Activated naive CD4-positive, alpha-beta T cell (primary cell): ENCODE measurements around the gene TFEB.
A peak's percentile ranks its signal among the peaks of the same experiment; 100 is the strongest.

ENCODE experiments used
- DNase-seq, 4 experiments: peaks; one replicate each; lab custom pipeline; 2025; lab: John Stamatoyannopoulos, UW

The TFEB gene

DNA sequence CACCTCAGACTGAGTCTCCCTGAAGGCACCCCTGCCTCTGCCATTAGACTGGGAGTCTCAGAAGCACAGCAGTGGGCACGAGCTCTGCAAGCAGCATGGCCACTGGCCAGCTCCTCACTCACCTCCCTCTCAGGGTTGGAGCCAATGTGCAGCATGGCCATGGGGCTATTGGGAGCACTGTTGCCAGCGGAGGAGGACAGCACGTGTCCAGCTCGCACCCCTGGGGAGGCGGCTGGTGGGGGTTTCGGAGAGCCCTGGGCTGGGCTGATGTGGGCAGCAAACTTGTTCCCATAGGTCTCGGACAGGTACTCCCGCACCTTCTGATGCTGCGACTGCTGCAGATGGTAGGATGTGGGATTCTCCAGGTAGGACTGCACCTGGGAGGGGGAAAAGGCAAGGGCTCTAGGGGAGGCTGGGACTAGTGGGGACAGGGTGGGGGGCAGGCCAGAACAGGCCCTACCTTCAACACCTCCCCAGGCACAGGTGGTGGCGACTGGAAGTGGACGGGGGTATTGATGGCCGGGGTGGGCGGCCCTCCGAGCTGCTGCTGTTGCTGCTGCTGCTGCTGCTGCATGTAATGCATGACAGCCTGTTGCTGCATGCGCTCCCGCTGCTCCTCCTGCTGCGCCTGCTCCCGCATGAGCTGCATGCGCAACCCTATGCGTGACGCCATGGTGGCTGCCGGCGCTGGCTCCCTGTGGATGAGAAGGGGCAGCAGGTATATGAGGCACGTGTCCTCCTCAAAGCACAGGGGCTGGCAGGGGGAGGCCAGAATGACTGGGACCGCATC lies 44.7 kb downstream of the TFEB start:
- DNase-seq = no peak

- DNase-seq = no peak
Measured at GRCh38 chr6:41689171-41690008, 46.0 kb downstream of the TFEB start.

DNA sequence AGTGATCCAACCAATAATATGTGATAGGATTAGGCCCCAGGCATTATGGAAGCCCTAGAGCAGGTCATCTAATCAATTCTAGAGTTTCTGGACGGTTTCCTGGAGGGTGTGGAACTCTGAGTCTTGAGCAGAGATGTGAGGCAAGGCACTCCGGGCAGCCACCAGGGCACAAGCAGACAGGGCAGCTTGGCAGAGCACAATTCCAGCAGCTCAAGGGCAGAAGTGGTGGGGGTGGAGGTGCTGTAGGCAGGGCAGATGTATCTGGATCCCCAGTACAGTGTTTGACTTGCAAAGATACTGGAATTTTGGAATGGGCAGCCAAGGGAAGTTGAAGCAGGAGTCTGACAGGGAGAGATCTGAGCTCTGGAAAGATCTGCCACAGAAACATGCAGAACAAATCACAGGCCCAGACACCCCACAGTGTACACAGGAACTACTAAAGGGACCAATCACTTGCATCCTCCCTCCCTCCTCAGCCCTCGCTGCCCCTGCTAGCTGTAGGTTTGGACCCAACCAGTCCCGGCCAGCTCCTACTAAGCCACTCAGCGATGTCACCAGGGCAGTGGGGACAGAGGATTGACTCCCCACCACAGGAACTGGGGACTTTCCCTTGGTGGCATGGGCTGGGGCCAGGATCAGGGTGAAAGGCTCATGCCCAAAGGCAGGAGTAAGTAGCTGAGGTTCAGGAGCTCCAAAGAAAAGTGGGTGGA lies 47.0 kb downstream of the TFEB start:
- DNase-seq = no peak

DNA sequence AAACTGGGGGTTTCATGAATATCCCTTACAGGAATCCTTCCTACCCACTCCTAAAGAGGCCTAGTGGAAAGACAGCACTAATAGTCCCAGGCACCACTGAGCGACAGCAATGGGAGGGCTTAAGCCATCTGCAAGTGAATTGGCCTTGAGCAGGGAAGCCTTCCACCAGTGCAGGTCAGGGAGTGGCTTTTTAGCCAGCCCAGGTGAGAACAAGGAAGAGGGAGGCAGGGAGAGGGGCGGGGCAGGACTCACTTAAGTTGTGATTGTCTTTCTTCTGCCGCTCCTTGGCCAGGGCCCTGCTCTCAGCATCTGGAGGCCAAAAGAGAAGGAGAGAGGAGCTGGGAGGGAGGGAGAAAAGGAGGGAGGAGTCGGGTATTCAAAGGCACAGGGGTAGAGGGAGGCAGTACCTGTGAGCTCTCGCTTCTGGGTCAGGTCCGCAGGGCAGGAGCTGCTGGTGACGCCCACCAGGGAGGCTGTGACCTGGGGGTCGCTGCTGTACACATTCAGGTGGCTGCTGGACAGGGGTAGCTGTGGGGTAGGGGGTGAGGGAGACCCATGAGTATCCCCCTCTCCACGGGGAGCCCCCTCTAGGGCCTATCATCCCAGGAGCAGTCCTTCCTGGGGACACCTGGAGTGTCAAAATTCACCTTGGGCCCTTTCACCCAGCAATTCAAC lies 47.8 kb downstream of the TFEB start:
- DNase-seq = no peak

DNA sequence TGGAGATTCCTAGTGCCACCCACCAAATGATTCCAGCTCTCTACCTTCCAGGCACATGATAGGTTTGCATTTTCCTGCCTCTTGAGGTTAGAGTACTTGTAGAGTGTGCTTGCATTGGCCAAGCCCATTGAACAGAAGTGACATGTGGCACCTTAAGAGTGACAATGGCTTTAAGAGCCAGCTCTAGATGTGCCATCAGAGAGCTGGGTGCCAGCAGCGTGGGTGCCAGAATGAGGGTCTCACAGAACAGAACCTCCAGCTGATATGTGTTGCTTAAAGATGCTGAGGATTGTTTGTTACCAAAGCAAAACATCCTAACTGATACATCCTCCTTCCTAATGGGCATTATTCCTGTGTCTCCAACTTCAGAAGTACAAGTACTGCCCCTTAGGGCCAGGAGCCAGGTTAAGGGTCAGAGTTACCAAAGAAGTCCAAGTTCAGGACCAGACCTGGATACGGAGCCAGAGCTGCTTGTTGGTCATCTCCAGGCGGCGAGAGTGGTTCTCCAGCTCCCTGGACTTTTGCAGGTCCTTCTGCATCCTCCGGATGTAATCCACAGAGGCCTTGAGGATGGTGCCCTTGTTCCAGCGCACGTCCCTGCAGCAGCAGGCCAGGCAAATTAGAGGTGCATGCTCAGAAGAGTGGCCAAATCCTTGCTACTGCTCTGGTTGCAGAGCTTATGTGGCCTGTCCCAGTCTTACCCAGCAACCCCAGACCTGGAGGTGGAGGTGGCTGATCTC lies 49.6 kb downstream of the TFEB start:
- DNase-seq = no peak

- DNase-seq = no peak
Measured at GRCh38 chr6:41684311-41685180, 50.9 kb downstream of the TFEB start.

DNA sequence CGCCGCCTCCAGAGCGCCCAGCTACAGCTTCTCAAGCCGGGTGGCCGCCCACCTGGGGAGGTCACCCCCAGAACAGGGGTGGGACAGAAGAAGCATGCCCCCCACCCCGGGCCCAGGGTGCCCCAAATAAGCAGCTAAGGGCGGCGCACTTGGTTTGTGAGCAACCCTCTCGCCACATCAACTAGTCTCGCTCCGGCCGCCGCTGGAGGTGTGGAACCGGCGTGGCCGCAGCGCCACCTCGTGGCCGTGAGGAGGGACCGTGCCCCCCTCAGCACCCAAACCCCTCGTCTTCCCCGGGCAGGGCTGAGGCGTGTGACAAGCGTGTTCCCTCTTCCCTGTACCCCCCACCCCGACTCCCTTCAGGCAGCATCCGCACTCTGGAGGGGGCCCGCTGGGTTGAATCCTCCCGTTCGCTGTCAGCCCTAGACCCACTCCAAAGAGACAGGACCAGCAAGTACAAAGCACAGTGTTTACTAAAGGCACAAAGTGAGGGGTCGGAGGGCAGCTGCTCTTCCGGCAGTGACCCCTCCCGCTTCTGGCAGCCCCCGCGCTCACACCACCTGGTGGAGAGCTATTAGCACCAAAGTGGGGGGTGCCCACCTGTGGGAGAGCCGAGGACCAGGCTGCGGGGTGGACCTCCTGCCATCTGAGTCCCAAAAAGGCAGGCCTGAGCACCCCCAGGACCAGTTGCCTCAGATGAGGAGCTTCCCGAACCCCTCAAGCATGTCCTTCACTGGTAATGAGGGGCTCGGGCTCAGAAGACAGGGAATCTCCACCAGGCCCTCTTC lies 51.7 kb downstream of the TFEB start:
- DNase-seq = peak; percentile 49 to 75 (median 70)

DNA sequence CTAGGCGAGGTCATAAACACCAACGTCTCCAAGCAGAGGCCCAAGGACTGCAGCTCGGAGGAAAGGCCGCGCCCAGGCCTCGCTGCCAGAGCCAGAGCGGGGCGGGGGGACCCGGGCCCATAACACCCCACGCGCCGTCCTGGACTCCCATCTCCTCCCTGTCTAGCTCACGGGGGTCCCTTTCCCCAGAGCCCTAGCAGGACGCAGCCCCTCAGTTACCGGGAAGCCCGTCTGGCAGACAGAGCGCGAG lies 52.2 kb downstream of the TFEB start:
- no peak for DNase-seq

GRCh38 chr6:41682497-41683272 lies 52.7 kb downstream of the TFEB start:
- peak in 1 of 4 experiments; percentile 13 for DNase-seq

GRCh38 chr6:41682056-41682477 lies 53.3 kb downstream of the TFEB start:
- peak; percentile 11 to 61 (median 37) for DNase-seq

GRCh38 chr6:41680182-41680965 lies 55.0 kb downstream of the TFEB start:
- DNase-seq = no peak

- no peak for DNase-seq
Measured at GRCh38 chr6:41679696-41680095, 55.7 kb downstream of the TFEB start.

DNA sequence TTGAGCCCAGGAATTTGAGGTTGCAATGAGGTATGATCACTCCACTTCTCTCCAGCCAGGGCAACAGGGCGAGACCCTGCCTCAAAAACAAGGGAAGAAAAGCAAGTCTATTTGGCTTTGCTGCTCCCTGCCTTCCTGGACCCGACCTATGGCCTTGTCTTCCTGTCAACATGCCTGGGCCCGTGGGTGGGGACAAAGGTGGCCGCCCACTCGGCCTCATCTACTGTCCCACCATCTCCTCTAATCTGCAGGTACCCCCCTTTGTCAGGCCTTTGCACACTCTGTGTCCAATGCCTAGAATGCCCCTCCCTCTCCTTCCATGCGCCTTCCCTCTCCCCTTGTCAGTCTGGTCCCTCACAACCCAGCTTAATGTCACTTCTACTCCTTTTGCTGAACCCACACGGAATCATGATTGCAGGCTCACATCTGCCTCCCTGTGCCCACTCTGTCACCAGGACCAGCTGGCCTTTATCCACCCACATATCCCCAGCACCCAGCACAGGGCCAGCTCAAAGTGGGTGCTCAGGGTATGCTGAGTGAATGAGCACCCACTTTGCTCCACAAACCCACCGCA lies 56.8 kb downstream of the TFEB start:
- no peak for DNase-seq

DNA sequence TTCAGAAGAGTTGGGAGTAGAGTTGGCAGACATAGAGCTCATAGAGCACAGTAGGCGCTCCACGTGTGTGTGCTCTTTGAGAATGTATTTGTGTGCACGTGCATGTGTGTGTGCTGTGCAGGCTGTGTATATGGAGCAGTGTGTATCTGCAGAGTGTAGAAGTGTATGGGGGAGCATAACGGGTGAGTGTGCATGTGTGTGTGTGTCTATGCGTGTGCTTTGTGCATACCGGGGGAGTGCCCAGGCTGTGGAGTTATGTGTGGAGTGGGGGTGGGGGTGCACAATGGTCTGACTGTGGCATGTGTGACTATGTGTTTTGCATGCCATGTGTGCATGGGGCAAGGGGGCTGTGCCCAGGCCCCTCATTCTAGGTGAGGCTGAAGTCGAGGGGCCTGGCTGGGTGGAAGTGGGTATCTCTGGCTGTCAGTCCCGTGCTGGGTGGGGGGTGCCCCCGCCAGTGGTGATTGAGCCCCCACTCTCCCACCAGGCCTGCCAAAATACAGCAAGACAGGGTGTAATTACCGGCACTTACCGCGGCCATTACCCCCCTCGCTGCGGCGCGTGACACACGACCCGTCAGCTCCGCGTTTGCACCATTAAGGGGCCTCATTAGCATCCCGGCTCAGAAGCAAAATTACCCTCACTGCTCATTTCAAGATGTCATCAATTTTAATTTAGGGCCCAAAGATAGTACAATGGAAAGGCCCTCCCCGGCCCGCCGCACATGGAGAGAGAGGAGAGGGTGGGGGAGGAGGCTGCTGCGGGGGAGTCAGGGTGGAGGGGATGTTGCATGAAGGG lies 58.1 kb downstream of the TFEB start:
- no peak for DNase-seq

- DNase-seq = no peak
Measured at GRCh38 chr6:41676431-41676830, 59.0 kb downstream of the TFEB start.

- no peak for DNase-seq
Measured at GRCh38 chr6:41675992-41676391, 59.4 kb downstream of the TFEB start.

GRCh38 chr6:41675176-41675775 lies 60.1 kb downstream of the TFEB start:
- no peak for DNase-seq
